Activated CD4-positive, alpha-beta T cell treated with anti-CD3 and anti-CD28 coated beads for 36 hours (primary cell): ENCODE data around the gene SYPL1. TPM values are rescaled to one million over a fixed set of nuclear protein-coding genes. Genes with fewer than 3 reads are reported as not detected.

Experiments
- ATAC-seq: fragments of 200-7000 bp; cut with Tn5 transposase; one replicate; pipeline ENCODE4 v1.10.0; 2021; ENCODE audit warnings: mild to moderate bottlenecking, moderate library complexity
- CTCF ChIA-PET: fragments of 350-600 bp; sonication (Branson Sonifier 250); formaldehyde crosslinking; loops from one replicate; lab custom pipeline; 2021; ENCODE audit warnings: antibody characterized with exemption; lab: Charles Lee
- POLR2A ChIA-PET: fragments of 350-600 bp; sonication (Branson Sonifier 250); formaldehyde crosslinking; loops from one replicate; lab custom pipeline; 2021; ENCODE audit warnings: antibody characterized with exemption, inconsistent platforms; lab: Charles Lee
- DNase-seq: peaks from one replicate; pipeline ENCODE4 v3.0.0-alpha.2; 2020
- H3K27ac Mint-ChIP-seq: one replicate; pipeline ENCODE4 v1.8.0; 2021; ENCODE audit warnings: mixed read lengths
- H3K27me3 Mint-ChIP-seq: one replicate; pipeline ENCODE4 v1.8.0; 2021; ENCODE audit warnings: mixed read lengths
- H3K36me3 Mint-ChIP-seq: one replicate; pipeline ENCODE4 v1.8.0; 2021; ENCODE audit warnings: low read depth, mixed read lengths
- H3K4me1 Mint-ChIP-seq: one replicate; pipeline ENCODE4 v1.8.0; 2021; ENCODE audit warnings: mixed read lengths
- H3K4me3 Mint-ChIP-seq: one replicate; pipeline ENCODE4 v1.8.0; 2021; ENCODE audit warnings: mild to moderate bottlenecking, moderate library complexity, mixed read lengths
- H3K9me3 Mint-ChIP-seq: one replicate; pipeline ENCODE4 v1.8.0; 2021; ENCODE audit warnings: low read depth, mixed read lengths
- intact Hi-C, 2 experiments: fragments of 100-400 bp; cut with DNase I in 1 of 2; cut with micrococcal nuclease in 1 of 2; formaldehyde crosslinking; loops; one replicate each; pipeline versions ENCODE4 v1.14.2 to v1.15.1; 2022 to 2024; cut with DNase I, micrococcal nuclease
- total RNA-seq, 2 experiments: library from RNA; stranded (reverse); gene quantifications; one replicate each; pipeline ENCODE4 v1.2.3, GENCODE V29; 2021

Gene SYPL1
- total RNA-seq, 2 experiments from 2014 or later = 23.7 to 28.8 TPM

- H3K27ac Mint-ChIP-seq = no peak overlapping the region
- POLR2A ChIA-PET = no interaction called here
Observed at GRCh38 chr7:106050002-106050745, 61.9 kb downstream of the SYPL1 start.

GRCh38 chr7:106049139-106049752 lies 62.9 kb downstream of the SYPL1 start:
- Mint-ChIP-seq H3K4me1 (no peaks in the 10 kb centered on the region), H3K36me3 (no peaks in the 10 kb centered on the region), H3K27ac (no peak overlapping the region), H3K9me3 (no peaks in the 10 kb centered on the region), H3K27me3 (no peaks in the 10 kb centered on the region), H3K4me3 (no peak overlapping the region)
- ATAC-seq (no peak), DNase-seq (no peak)
- intact Hi-C loops = no loop called here
- ChIA-PET POLR2A (interaction anchor here (0.6 kb wide), 1 partner anchor 315 kb away, joined by 7 read pairs; no protein-coding TSS in a partner anchor), CTCF (interaction anchor here (0.6 to 3.2 kb wide), 3 partner anchors 8 to 105 kb away, joined by 4 to 14 read pairs (median 8); no protein-coding TSS in a partner anchor)

More at GRCh38 chr7:106050002-106050745, 61.9 kb downstream of the SYPL1 start:
- Mint-ChIP-seq H3K4me1 (no peaks in the 10 kb centered on the region), H3K36me3 (no peaks in the 10 kb centered on the region), H3K4me3 (no peak overlapping the region), H3K27me3 (no peaks in the 10 kb centered on the region), H3K9me3 (no peaks in the 10 kb centered on the region)
- intact Hi-C loops = no loop called here
- CTCF ChIA-PET = interaction anchor here (0.6 to 3.2 kb wide), 5 partner anchors 9 to 398 kb away, joined by 4 to 14 read pairs (median 5); no protein-coding TSS in a partner anchor
- ATAC-seq = no peak
- no peak for DNase-seq

- CTCF ChIA-PET = interaction anchor here (1.1 to 2.1 kb wide), 2 partner anchors 8 to 396 kb away, joined by 4 to 8 read pairs; no protein-coding TSS in a partner anchor
- Mint-ChIP-seq H3K36me3 (no peaks in the 10 kb centered on the region), H3K9me3 (no peaks in the 10 kb centered on the region), H3K4me1 (no peaks in the 10 kb centered on the region), H3K27me3 (no peaks in the 10 kb centered on the region), H3K27ac (no peak overlapping the region), H3K4me3 (no peak overlapping the region)
- intact Hi-C loops = no loop called here
- ATAC-seq = no peak
- POLR2A ChIA-PET = interaction anchor here (0.6 kb wide), 1 partner anchor 315 kb away, joined by 7 read pairs; no protein-coding TSS in a partner anchor
- DNase-seq = no peak
Observed at GRCh38 chr7:106048706-106049020, 63.4 kb downstream of the SYPL1 start.

GRCh38 chr7:106047818-106048705 lies 64.0 kb downstream of the SYPL1 start:
- intact Hi-C loops = no loop called here

GRCh38 chr7:106047184-106047583 lies 64.9 kb downstream of the SYPL1 start:
- DNase-seq (no peak), ATAC-seq (no peak)
- Mint-ChIP-seq H3K4me3 (no peak overlapping the region), H3K9me3 (no peaks in the 10 kb centered on the region), H3K4me1 (peaks cover 8% of the 10 kb centered on the region), H3K36me3 (no peaks in the 10 kb centered on the region), H3K27me3 (no peaks in the 10 kb centered on the region), H3K27ac (no peak overlapping the region)
- CTCF ChIA-PET = interaction anchor here (0.7 to 6.3 kb wide), 7 partner anchors 10 to 395 kb away, joined by 3 to 36 read pairs (median 5); no protein-coding TSS in a partner anchor
- intact Hi-C loops = no loop called here
- POLR2A ChIA-PET = no interaction called here

More at GRCh38 chr7:106047818-106048705, 64.0 kb downstream of the SYPL1 start:
- H3K4me1 Mint-ChIP-seq = no peaks in the 10 kb centered on the region
- POLR2A ChIA-PET = no interaction called here
- no peaks in the 10 kb centered on the region for H3K36me3 Mint-ChIP-seq
- CTCF ChIA-PET = interaction anchor here (1.1 to 6.3 kb wide), 6 partner anchors 9 to 396 kb away, joined by 3 to 36 read pairs (median 6); no protein-coding TSS in a partner anchor
- DNase-seq (no peak), ATAC-seq (no peak)
- no peak overlapping the region for H3K27ac Mint-ChIP-seq
- no peaks in the 10 kb centered on the region for H3K27me3 Mint-ChIP-seq
- H3K4me3 Mint-ChIP-seq = no peak overlapping the region
- H3K9me3 Mint-ChIP-seq = no peaks in the 10 kb centered on the region

GRCh38 chr7:106045586-106045985 lies 66.5 kb downstream of the SYPL1 start:
- ChIA-PET CTCF (interaction anchor here (6.3 kb wide), 1 partner anchor 110 kb away, joined by 36 read pairs; no protein-coding TSS in a partner anchor), POLR2A (no interaction called here)
- H3K9me3 Mint-ChIP-seq = no peaks in the 10 kb centered on the region
- no peak for ATAC-seq
- DNase-seq = no peak
- peaks cover 23% of the 10 kb centered on the region for H3K4me1 Mint-ChIP-seq
- intact Hi-C loops = no loop called here
- no peaks in the 10 kb centered on the region for H3K27me3 Mint-ChIP-seq
- no peaks in the 10 kb centered on the region for H3K36me3 Mint-ChIP-seq
- H3K4me3 Mint-ChIP-seq = no peak overlapping the region
- no peak overlapping the region for H3K27ac Mint-ChIP-seq

GRCh38 chr7:106045139-106045538 lies 67.0 kb downstream of the SYPL1 start:
- DNase-seq (no peak), ATAC-seq (no peak)
- H3K4me1 Mint-ChIP-seq = peaks cover 27% of the 10 kb centered on the region
- ChIA-PET CTCF (interaction anchor here (0.9 to 6.3 kb wide), 3 partner anchors 70 to 308 kb away, joined by 3 to 36 read pairs (median 4); no protein-coding TSS in a partner anchor), POLR2A (no interaction called here)
- no peaks in the 10 kb centered on the region for H3K36me3 Mint-ChIP-seq
- H3K27ac Mint-ChIP-seq = no peak overlapping the region
- intact Hi-C loops = no loop called here
- no peak overlapping the region for H3K4me3 Mint-ChIP-seq
- no peaks in the 10 kb centered on the region for H3K27me3 Mint-ChIP-seq
- no peaks in the 10 kb centered on the region for H3K9me3 Mint-ChIP-seq

- H3K36me3 Mint-ChIP-seq = no peaks in the 10 kb centered on the region
- DNase-seq = no peak
- H3K9me3 Mint-ChIP-seq = no peaks in the 10 kb centered on the region
- ChIA-PET CTCF (interaction anchor here (0.6 to 6.3 kb wide), 39 partner anchors 13 to 1259 kb away, joined by 3 to 47 read pairs (median 4); no protein-coding TSS in a partner anchor), POLR2A (interaction anchor here (0.6 to 0.7 kb wide), 2 partner anchors 164 to 769 kb away, joined by 3 to 5 read pairs; no protein-coding TSS in a partner anchor)
- H3K27me3 Mint-ChIP-seq = no peaks in the 10 kb centered on the region
- no peak overlapping the region for H3K27ac Mint-ChIP-seq
- no peak overlapping the region for H3K4me3 Mint-ChIP-seq
- peak; percentile 6 for ATAC-seq
- peaks cover 31% of the 10 kb centered on the region for H3K4me1 Mint-ChIP-seq
- intact Hi-C loops = loop anchor here (1.0 to 2.0 kb wide), 6 partner anchors 19 to 390 kb away; no protein-coding TSS in a partner anchor
Observed at GRCh38 chr7:106042196-106042611, 69.9 kb downstream of the SYPL1 start.

- ChIA-PET CTCF (interaction anchor here (0.6 to 4.7 kb wide), 17 partner anchors 10 to 393 kb away, joined by 3 to 47 read pairs (median 6); no protein-coding TSS in a partner anchor), POLR2A (no interaction called here)
- DNase-seq (peak; percentile 59), ATAC-seq (peak; percentile 42)
- Mint-ChIP-seq H3K27ac (no peak overlapping the region), H3K4me3 (no peak overlapping the region), H3K36me3 (no peaks in the 10 kb centered on the region), H3K9me3 (no peaks in the 10 kb centered on the region), H3K27me3 (no peaks in the 10 kb centered on the region), H3K4me1 (peaks cover 31% of the 10 kb centered on the region)
- intact Hi-C loops = no loop called here
Observed at GRCh38 chr7:106041140-106041717, 70.9 kb downstream of the SYPL1 start.
